ENCODE measurements around the gene TRIM66.

TRIM66 gene

DNA sequence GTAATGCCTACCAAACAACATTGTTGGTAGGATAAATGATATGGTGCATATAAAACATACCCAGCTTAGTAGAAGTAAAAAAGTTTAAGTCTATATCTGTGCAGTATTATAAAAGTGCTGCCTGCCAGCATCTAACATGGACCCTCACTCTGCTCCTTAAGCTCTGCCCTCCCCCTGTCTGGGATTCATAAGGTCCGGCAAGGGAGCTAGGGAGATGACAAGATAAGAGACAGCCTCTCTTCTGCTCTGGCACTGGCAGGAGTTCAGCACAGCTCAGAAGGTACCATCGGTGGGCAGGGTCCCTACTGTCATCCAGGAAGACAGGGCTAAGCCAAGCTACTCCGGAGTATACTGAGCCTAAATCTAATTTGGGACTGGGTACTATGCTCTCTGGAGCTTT, 42.8 kb downstream of the TRIM66 start:
- Histone ChIP-seq H3K4me3 (ENCODE audit: insufficient read length, low read depth) (no peak overlapping the region), H3K9me3 (ENCODE audit: insufficient read depth, low read length) (no peaks in the 10 kb centered on the region; the same call in 1 of the 2 replicates), H3K36me3 (ENCODE audit: insufficient read depth, insufficient read length, low read length) (peaks cover 5% of the 10 kb centered on the region), H3K9ac (ENCODE audit: insufficient read length, low read depth) (no peak overlapping the region), H3K4me1 (ENCODE audit: insufficient read depth, insufficient read length) (peaks cover 8% of the 10 kb centered on the region), H3K27me3 (ENCODE audit: insufficient read depth, insufficient read length) (no peaks in the 10 kb centered on the region)
- TF ChIP-seq YY1 (IDR thresholded peaks at IDR 0.05; ENCODE audit: insufficient read depth, insufficient read length) (no peak), ZNF274 (IDR thresholded peaks at IDR 0.05; ENCODE audit: low read depth, low read length) (no peak), SUZ12 (IDR thresholded peaks at IDR 0.05; ENCODE audit: extremely low read depth, insufficient read depth, insufficient read length) (no peak)
- no peak for DNase-seq (ENCODE audit: low read depth, low spot score)

GRCh38 chr11:8638300-8638699, 44.2 kb downstream of the TRIM66 start:
- no peak for DNase-seq (ENCODE audit: low read depth, low spot score)
- TF ChIP-seq ZNF274 (IDR thresholded peaks at IDR 0.05; ENCODE audit: low read depth, low read length) = no peak
- no peak for TF ChIP-seq SUZ12 (IDR thresholded peaks at IDR 0.05; ENCODE audit: extremely low read depth, insufficient read depth, insufficient read length)
- no peak for TF ChIP-seq YY1 (IDR thresholded peaks at IDR 0.05; ENCODE audit: insufficient read depth, insufficient read length)

DNA sequence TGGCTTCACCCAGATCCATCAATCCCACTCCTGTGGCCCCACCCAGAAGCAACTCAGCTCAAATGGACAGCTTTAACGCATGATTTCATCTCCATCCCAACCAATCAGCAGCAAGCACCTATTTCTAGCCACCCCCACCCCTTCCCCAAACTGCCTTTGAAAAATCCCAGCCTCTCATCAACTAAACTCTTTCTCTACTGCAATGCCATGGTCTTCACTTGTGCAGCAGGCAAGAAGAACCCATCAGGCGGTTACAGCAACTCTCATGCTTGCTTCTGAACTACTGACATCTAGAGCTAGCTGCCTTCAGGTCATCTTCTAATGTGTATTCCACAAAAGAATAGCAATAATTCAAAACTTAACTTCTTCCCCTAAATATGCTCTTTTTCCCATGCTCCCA, 46.3 kb downstream of the TRIM66 start:
- peaks cover 5% of the 10 kb centered on the region for H3K36me3 ChIP-seq (ENCODE audit: insufficient read depth, insufficient read length, low read length)
- H3K9me3 ChIP-seq (ENCODE audit: insufficient read depth, low read length) = no peaks in the 10 kb centered on the region; the same call in 1 of the 2 replicates
- H3K4me1 ChIP-seq (ENCODE audit: insufficient read depth, insufficient read length) = peaks cover 8% of the 10 kb centered on the region
- H3K4me3 ChIP-seq (ENCODE audit: insufficient read length, low read depth) = no peak overlapping the region
- H3K27me3 ChIP-seq (ENCODE audit: insufficient read depth, insufficient read length) = no peaks in the 10 kb centered on the region
- DNase-seq (ENCODE audit: low read depth, low spot score) = no peak
- no peak for TF ChIP-seq ZNF274 (IDR thresholded peaks at IDR 0.05; ENCODE audit: low read depth, low read length)
- no peak for TF ChIP-seq SUZ12 (IDR thresholded peaks at IDR 0.05; ENCODE audit: extremely low read depth, insufficient read depth, insufficient read length)
- TF ChIP-seq YY1 (IDR thresholded peaks at IDR 0.05; ENCODE audit: insufficient read depth, insufficient read length) = no peak
- H3K9ac ChIP-seq (ENCODE audit: insufficient read length, low read depth) = no peak overlapping the region

More at GRCh38 chr11:8638300-8638699, 44.2 kb downstream of the TRIM66 start:
- no peak overlapping the region for H3K9ac ChIP-seq (ENCODE audit: insufficient read length, low read depth)
- no peak overlapping the region for H3K4me3 ChIP-seq (ENCODE audit: insufficient read length, low read depth)
- peaks cover 8% of the 10 kb centered on the region for H3K4me1 ChIP-seq (ENCODE audit: insufficient read depth, insufficient read length)
- no peaks in the 10 kb centered on the region for H3K27me3 ChIP-seq (ENCODE audit: insufficient read depth, insufficient read length)
- H3K36me3 ChIP-seq (ENCODE audit: insufficient read depth, insufficient read length, low read length) = peaks cover 5% of the 10 kb centered on the region
- H3K9me3 ChIP-seq (ENCODE audit: insufficient read depth, low read length) = no peaks in the 10 kb centered on the region; the same call in 1 of the 2 replicates

- H3K4me1 ChIP-seq (ENCODE audit: insufficient read depth, insufficient read length) = no peaks in the 10 kb centered on the region
- H3K36me3 ChIP-seq (ENCODE audit: insufficient read depth, insufficient read length, low read length) = peaks cover 3% of the 10 kb centered on the region
- no peak for DNase-seq (ENCODE audit: low read depth, low spot score)
- no peak overlapping the region for H3K9ac ChIP-seq (ENCODE audit: insufficient read length, low read depth)
- H3K9me3 ChIP-seq (ENCODE audit: insufficient read depth, low read length) = no peaks in the 10 kb centered on the region; the same call in 1 of the 2 replicates
- no peak for TF ChIP-seq SUZ12 (IDR thresholded peaks at IDR 0.05; ENCODE audit: extremely low read depth, insufficient read depth, insufficient read length)
- no peak for TF ChIP-seq YY1 (IDR thresholded peaks at IDR 0.05; ENCODE audit: insufficient read depth, insufficient read length)
- TF ChIP-seq ZNF274 (IDR thresholded peaks at IDR 0.05; ENCODE audit: low read depth, low read length) = no peak
- H3K4me3 ChIP-seq (ENCODE audit: insufficient read length, low read depth) = no peak overlapping the region
- no peaks in the 10 kb centered on the region for H3K27me3 ChIP-seq (ENCODE audit: insufficient read depth, insufficient read length)
Observed at GRCh38 chr11:8634498-8634897, 48.0 kb downstream of the TRIM66 start.

DNA sequence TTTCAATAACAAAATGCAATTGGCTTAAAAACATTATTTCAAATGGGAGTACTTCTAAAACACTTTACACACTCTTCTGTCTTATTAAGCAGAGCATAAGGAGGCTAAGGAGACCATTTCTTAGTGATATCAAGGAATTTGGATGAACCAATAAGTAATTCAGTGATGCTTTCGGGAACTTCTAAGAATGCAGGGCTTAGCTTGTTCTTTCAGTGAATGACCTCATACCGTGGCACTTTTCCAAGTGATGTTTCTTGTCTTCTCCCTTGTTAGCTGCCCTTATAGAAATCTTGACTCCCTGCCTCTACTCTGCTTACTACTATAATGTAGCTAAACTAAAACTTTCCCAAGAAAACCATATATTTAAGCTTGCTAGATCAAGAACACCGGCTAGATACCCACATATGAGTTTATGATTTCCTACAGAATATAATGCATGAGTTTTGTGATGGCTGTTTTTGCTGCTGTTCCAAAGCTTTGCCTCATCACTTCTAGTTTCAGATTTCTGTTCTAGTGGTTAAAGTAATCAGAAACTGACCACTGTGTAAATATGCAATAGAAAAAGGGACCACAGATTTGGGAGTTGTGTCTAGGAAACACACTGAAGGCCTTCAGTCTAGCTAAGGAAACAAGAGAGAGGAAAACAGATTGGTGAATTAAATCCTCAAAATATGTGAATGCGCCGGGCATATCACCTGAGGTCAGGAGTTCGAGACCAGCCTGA, 50.9 kb downstream of the TRIM66 start:
- DNase-seq (ENCODE audit: low read depth, low spot score) = no peak
- Histone ChIP-seq H3K4me3 (ENCODE audit: insufficient read length, low read depth) (no peak overlapping the region), H3K36me3 (ENCODE audit: insufficient read depth, insufficient read length, low read length) (no peaks in the 10 kb centered on the region), H3K4me1 (ENCODE audit: insufficient read depth, insufficient read length) (no peaks in the 10 kb centered on the region), H3K27me3 (ENCODE audit: insufficient read depth, insufficient read length) (no peaks in the 10 kb centered on the region), H3K9ac (ENCODE audit: insufficient read length, low read depth) (no peak overlapping the region), H3K9me3 (ENCODE audit: insufficient read depth, low read length) (no peaks in the 10 kb centered on the region; the same call in 1 of the 2 replicates)
- no peak for TF ChIP-seq ZNF274 (IDR thresholded peaks at IDR 0.05; ENCODE audit: low read depth, low read length)

GRCh38 chr11:8624698-8625097, 57.8 kb downstream of the TRIM66 start:
- Histone ChIP-seq H3K27me3 (ENCODE audit: insufficient read depth, insufficient read length) (no peaks in the 10 kb centered on the region), H3K4me1 (ENCODE audit: insufficient read depth, insufficient read length) (no peaks in the 10 kb centered on the region), H3K9me3 (ENCODE audit: insufficient read depth, low read length) (no peaks in the 10 kb centered on the region), H3K36me3 (ENCODE audit: insufficient read depth, insufficient read length, low read length) (peaks cover 16% of the 10 kb centered on the region), H3K4me3 (ENCODE audit: insufficient read length, low read depth) (no peak overlapping the region), H3K9ac (ENCODE audit: insufficient read length, low read depth) (no peak overlapping the region)
- no peak for DNase-seq (ENCODE audit: low read depth, low spot score)
- no peak for TF ChIP-seq SUZ12 (IDR thresholded peaks at IDR 0.05; ENCODE audit: extremely low read depth, insufficient read depth, insufficient read length)
- TF ChIP-seq ZNF274 (IDR thresholded peaks at IDR 0.05; ENCODE audit: low read depth, low read length) = no peak
- no peak for TF ChIP-seq YY1 (IDR thresholded peaks at IDR 0.05; ENCODE audit: insufficient read depth, insufficient read length)

DNA sequence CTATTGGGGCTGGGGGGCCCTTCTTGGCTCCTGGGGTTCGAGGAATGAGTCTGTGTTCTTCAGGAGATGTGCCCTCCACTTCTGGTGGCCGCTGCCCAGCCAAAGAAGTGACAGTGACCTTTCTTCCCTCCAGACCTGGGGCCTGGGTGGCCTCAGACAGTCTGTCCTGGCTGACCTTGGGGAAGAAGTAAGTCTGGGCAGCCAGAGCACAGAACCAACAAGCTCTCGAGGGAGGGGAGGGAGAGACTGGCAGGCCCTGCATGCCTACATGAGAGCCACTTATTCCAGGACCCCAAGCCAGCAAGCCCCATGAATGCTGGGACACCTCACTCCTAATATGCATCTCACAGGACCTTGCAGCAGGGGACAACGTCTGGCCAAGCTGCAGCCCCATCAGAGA, 61.3 kb downstream of the TRIM66 start:
- no peak for DNase-seq (ENCODE audit: low read depth, low spot score)
- H3K36me3 ChIP-seq (ENCODE audit: insufficient read depth, insufficient read length, low read length) = peaks cover 24% of the 10 kb centered on the region
- H3K4me3 ChIP-seq (ENCODE audit: insufficient read length, low read depth) = no peak overlapping the region
- no peaks in the 10 kb centered on the region for H3K4me1 ChIP-seq (ENCODE audit: insufficient read depth, insufficient read length)
- TF ChIP-seq YY1 (IDR thresholded peaks at IDR 0.05; ENCODE audit: insufficient read depth, insufficient read length) (no peak), ZNF274 (IDR thresholded peaks at IDR 0.05; ENCODE audit: low read depth, low read length) (no peak), SUZ12 (IDR thresholded peaks at IDR 0.05; ENCODE audit: extremely low read depth, insufficient read depth, insufficient read length) (no peak)
- no peak overlapping the region for H3K9ac ChIP-seq (ENCODE audit: insufficient read length, low read depth)
- H3K27me3 ChIP-seq (ENCODE audit: insufficient read depth, insufficient read length) = no peaks in the 10 kb centered on the region
- H3K9me3 ChIP-seq (ENCODE audit: insufficient read depth, low read length) = no peaks in the 10 kb centered on the region
